ENCODE measurements around the gene AKR1E2. TPM values are rescaled to one million over a fixed set of nuclear protein-coding genes. Genes with fewer than 3 reads are reported as not detected.

Gene AKR1E2
- total and polyA plus RNA-seq, 10 of the 15 experiments (the other 5 are each of a cell fraction or from before 2014, with no cell fraction given): not detected

DNA sequence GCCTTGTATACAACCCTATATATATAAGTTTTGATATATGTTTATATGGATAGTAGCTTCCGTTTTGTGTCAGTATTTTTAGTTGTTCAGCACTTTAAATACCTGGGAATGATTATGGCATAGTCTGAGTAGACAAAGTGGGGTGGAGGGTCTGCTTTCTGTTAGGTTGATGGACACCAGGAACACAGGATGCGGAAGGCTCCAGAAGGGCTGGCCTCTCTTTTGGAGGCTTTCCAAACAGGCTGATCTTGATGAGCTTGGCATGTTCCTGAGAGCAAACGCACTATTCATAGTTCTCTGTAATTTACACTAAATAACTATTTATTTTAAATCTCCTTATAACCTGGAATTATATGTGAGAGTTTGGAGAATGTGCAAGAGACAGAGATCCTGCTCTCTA lies 12.7 kb downstream of the AKR1E2 start:
- Histone ChIP-seq H3K9ac (ENCODE audit: control insufficient read depth, insufficient read depth, low read length) (no peak overlapping the region), H3K4me3 (no peak overlapping the region), H2AFZ (ENCODE audit: control insufficient read depth, low read depth, low read length) (no peak overlapping the region), H3K27me3 (replicated peaks in 1 of 2; ENCODE audit: control insufficient read depth in 2 of 2, insufficient read depth in 2 of 2, low read length in 1 of 2) (no peaks in the 10 kb centered on the region; a peak in 2 of 4 replicates), H3K79me2 (ENCODE audit: control insufficient read depth, insufficient read depth, low read length) (no peaks in the 10 kb centered on the region), H3K4me2 (ENCODE audit: control insufficient read depth, insufficient read depth) (no peak overlapping the region), H3K9me3 (replicated peaks; ENCODE audit: control insufficient read depth, insufficient read depth, low read length) (no peaks in the 10 kb centered on the region), H4K20me1 (ENCODE audit: control insufficient read depth, insufficient read depth) (no peaks in the 10 kb centered on the region), H3K27ac (ENCODE audit: control insufficient read depth, insufficient read depth) (no peak overlapping the region), H3K4me1 (ENCODE audit: control insufficient read depth, insufficient read depth, low read length) (no peaks in the 10 kb centered on the region), H3K36me3 (ENCODE audit: control insufficient read depth in 2 of 2, insufficient read depth in 2 of 2, low read length in 1 of 2) (no peaks in the 10 kb centered on the region)
- BruUV-seq (replicated peaks): no TSS peak
- FAIRE-seq (no peak), ATAC-seq (no peak), DNase-seq (ENCODE audit: low read depth, low spot score) (no peak)
- TF ChIP-seq BHLHE40 (IDR thresholded peaks at IDR 0.05; ENCODE audit: borderline replicate concordance in 1 of 2, low read depth in 2 of 2, low read length in 1 of 2) (no peak), LARP7 (IDR thresholded peaks at IDR 0.05) (no peak), BACH1 (IDR thresholded peaks at IDR 0.05; ENCODE audit: borderline replicate concordance) (no peak), PAX8 (IDR thresholded peaks at IDR 0.05) (no peak), RB1 (IDR thresholded peaks at IDR 0.05; ENCODE audit: borderline replicate concordance) (no peak)
- TF ChIP-seq, protein P1, sequence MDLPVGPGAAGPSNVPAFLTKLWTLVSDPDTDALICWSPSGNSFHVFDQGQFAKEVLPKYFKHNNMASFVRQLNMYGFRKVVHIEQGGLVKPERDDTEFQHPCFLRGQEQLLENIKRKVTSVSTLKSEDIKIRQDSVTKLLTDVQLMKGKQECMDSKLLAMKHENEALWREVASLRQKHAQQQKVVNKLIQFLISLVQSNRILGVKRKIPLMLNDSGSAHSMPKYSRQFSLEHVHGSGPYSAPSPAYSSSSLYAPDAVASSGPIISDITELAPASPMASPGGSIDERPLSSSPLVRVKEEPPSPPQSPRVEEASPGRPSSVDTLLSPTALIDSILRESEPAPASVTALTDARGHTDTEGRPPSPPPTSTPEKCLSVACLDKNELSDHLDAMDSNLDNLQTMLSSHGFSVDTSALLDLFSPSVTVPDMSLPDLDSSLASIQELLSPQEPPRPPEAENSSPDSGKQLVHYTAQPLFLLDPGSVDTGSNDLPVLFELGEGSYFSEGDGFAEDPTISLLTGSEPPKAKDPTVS (IDR thresholded peaks at IDR 0.05; ENCODE audit: low read depth, low read length): no peak
- TF ChIP-seq, protein P2, sequence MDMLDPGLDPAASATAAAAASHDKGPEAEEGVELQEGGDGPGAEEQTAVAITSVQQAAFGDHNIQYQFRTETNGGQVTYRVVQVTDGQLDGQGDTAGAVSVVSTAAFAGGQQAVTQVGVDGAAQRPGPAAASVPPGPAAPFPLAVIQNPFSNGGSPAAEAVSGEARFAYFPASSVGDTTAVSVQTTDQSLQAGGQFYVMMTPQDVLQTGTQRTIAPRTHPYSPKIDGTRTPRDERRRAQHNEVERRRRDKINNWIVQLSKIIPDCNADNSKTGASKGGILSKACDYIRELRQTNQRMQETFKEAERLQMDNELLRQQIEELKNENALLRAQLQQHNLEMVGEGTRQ (IDR thresholded peaks at IDR 0.05; ENCODE audit: borderline replicate concordance, low read depth, low read length): no peak
- 45% methylated on average over 3 of the region's 3 CpGs for WGBS (ENCODE audit: insufficient coverage, insufficient replicate concordance, low lambda C conversion rate, missing lambda C conversion rate)
- RAD21 ChIA-PET (ENCODE audit: unreplicated experiment): interaction anchor here (1.1 kb wide), 1 partner anchor 545 kb away, joined by 4 read pairs; no protein-coding TSS in a partner anchor
- SMC1A ChIA-PET (ENCODE audit: uncharacterized antibody, unreplicated experiment): interaction anchor here (0.9 to 1.8 kb wide), 2 partner anchors 10 to 24 kb away, joined by 3 to 5 read pairs; no protein-coding TSS in a partner anchor
- POLR2A ChIA-PET: no interaction called here
- CTCF ChIA-PET: interaction anchor here (5.4 to 6.3 kb wide), 2 partner anchors 11 to 24 kb away, joined by 34 to 49 read pairs; no protein-coding TSS in a partner anchor
- in situ Hi-C loops (cut with MboI): no loop called here
- intact Hi-C loops (cut with micrococcal nuclease; ENCODE audit: unreplicated experiment): no loop called here

Measured in GM12878 (cell line).